H9 (cell line): Measurements from ENCODE around the gene CPLX4. TPM values are rescaled to one million over a fixed set of nuclear protein-coding genes. Genes with fewer than 3 reads are reported as not detected.

Experiments used
- DNase-seq: peaks from one replicate; pipeline ENCODE4 v3.0.0-alpha.2; 2017
- H2AFZ ChIP-seq: one replicate; pipeline ENCODE4 v1.6.1; 2013; ENCODE audit warnings: mild to moderate bottlenecking, low read length, control low read depth, moderate library complexity
- H2AK5ac ChIP-seq: 2 replicates; pipeline ENCODE4 v1.6.1; 2013; ENCODE audit warnings: low read length, control low read depth, mixed read lengths; ENCODE audit not compliant: insufficient read length
- H2BK120ac ChIP-seq: one replicate; pipeline ENCODE4 v1.6.1; 2013; ENCODE audit warnings: low read depth, mild to moderate bottlenecking, low read length, control low read depth, inconsistent platforms; ENCODE audit not compliant: poor library complexity, severe bottlenecking
- H2BK12ac ChIP-seq: 2 replicates; pipeline ENCODE4 v1.6.1; 2013; ENCODE audit warnings: low read length, control low read depth, mixed read lengths, low read depth; ENCODE audit not compliant: insufficient read length
- H2BK15ac ChIP-seq: 2 replicates; pipeline ENCODE4 v1.6.1; 2013; ENCODE audit warnings: low read depth, low read length, control low read depth
- H2BK20ac ChIP-seq: one replicate; pipeline ENCODE4 v1.6.1; 2013; ENCODE audit warnings: low read depth, mild to moderate bottlenecking, low read length, control low read depth, inconsistent platforms; ENCODE audit not compliant: poor library complexity, severe bottlenecking
- H2BK5ac ChIP-seq: 2 replicates; pipeline ENCODE4 v1.6.1; 2013; ENCODE audit warnings: low read length, control low read depth, mixed read lengths; ENCODE audit not compliant: insufficient read length
- H3K14ac ChIP-seq: 2 replicates; pipeline ENCODE4 v1.6.1; 2013; ENCODE audit warnings: low read length, control low read depth; ENCODE audit not compliant: insufficient read depth
- H3K18ac ChIP-seq: 2 replicates; pipeline ENCODE4 v1.6.1; 2013; ENCODE audit warnings: low read depth, mild to moderate bottlenecking, mixed read lengths, low read length, control low read depth; ENCODE audit not compliant: insufficient read length
- H3K23ac ChIP-seq: 2 replicates; pipeline ENCODE4 v1.6.1; 2013; ENCODE audit warnings: low read length, control low read depth, mixed read lengths, low read depth; ENCODE audit not compliant: insufficient read length
- H3K23me2 ChIP-seq: 2 replicates; pipeline ENCODE4 v1.6.1; 2013; ENCODE audit warnings: low read depth, mild to moderate bottlenecking, mixed read lengths, low read length, control low read depth; ENCODE audit not compliant: insufficient read length, poor library complexity, severe bottlenecking
- H3K27ac ChIP-seq: 2 replicates; pipeline ENCODE4 v1.5.1; 2013; ENCODE audit warnings: low read length, control low read depth, mixed read lengths, low read depth; ENCODE audit not compliant: insufficient read length
- H3K27me3 ChIP-seq: 2 replicates; pipeline ENCODE4 v1.6.1; 2013; ENCODE audit warnings: low read length, control low read depth, inconsistent platforms; ENCODE audit not compliant: insufficient read depth
- H3K4ac ChIP-seq: 2 replicates; pipeline ENCODE4 v1.6.1; 2013; ENCODE audit warnings: low read depth, mild to moderate bottlenecking, control low read depth, inconsistent platforms, low read length, moderate library complexity
- H3K4me1 ChIP-seq: 2 replicates; pipeline ENCODE4 v1.6.1; 2013; ENCODE audit warnings: low read length, control low read depth, inconsistent platforms; ENCODE audit not compliant: insufficient read depth
- H3K4me2 ChIP-seq: 2 replicates; pipeline ENCODE4 v1.6.1; 2013; ENCODE audit warnings: low read length, control low read depth, mixed read lengths; ENCODE audit not compliant: insufficient read length, insufficient read depth
- H3K56ac ChIP-seq: 2 replicates; pipeline ENCODE4 v1.6.1; 2013; ENCODE audit warnings: low read depth, mild to moderate bottlenecking, mixed read lengths, low read length, control low read depth; ENCODE audit not compliant: insufficient read length
- H3K79me1 ChIP-seq: 2 replicates; pipeline ENCODE4 v1.6.1; 2013; ENCODE audit warnings: low read depth, mild to moderate bottlenecking, moderate library complexity, low read length, control low read depth, inconsistent platforms; ENCODE audit not compliant: insufficient read depth, poor library complexity, severe bottlenecking
- H3K79me2 ChIP-seq: 2 replicates; pipeline ENCODE4 v1.6.1; 2013; ENCODE audit warnings: low read length, control low read depth, inconsistent platforms; ENCODE audit not compliant: insufficient read depth
- H3K9ac ChIP-seq: 2 replicates; pipeline ENCODE4 v1.6.1; 2013; ENCODE audit warnings: low read length, control low read depth, mixed read lengths; ENCODE audit not compliant: insufficient read length; ENCODE audit errors: extremely low read depth
- H3K9me3 ChIP-seq: one replicate; pipeline ENCODE4 v1.6.1; 2013; ENCODE audit warnings: low read depth, low read length, inconsistent platforms; ENCODE audit not compliant: control insufficient read depth
- H3T11ph ChIP-seq: one replicate; pipeline ENCODE4 v1.6.1; 2013; ENCODE audit warnings: mild to moderate bottlenecking, low read length, control low read depth, inconsistent platforms
- H4K20me1 ChIP-seq: one replicate; pipeline ENCODE4 v1.6.1; 2013; ENCODE audit not compliant: control insufficient read depth, insufficient read length, insufficient read depth
- H4K5ac ChIP-seq: 2 replicates; pipeline ENCODE4 v1.6.1; 2013; ENCODE audit warnings: low read depth, mild to moderate bottlenecking, mixed read lengths, low read length, control low read depth; ENCODE audit not compliant: insufficient read length
- H4K8ac ChIP-seq: replicated peaks from 2 replicates; pipeline ENCODE4 v1.6.1; 2013; ENCODE audit warnings: low read length, control low read depth, mixed read lengths, low read depth; ENCODE audit not compliant: insufficient read length
- H4K91ac ChIP-seq: 2 replicates; pipeline ENCODE4 v1.6.1; 2013; ENCODE audit warnings: low read depth, mild to moderate bottlenecking, moderate library complexity, mixed read lengths, low read length, control low read depth; ENCODE audit not compliant: insufficient read length
- H3K27ac Mint-ChIP-seq, 3 experiments: 2 replicates in 2 of 3; 3 replicates in 1 of 3; pipeline ENCODE4 v1.8.0; 2020 to 2021; ENCODE audit warnings: mixed read lengths in 3 of 3, mild to moderate bottlenecking in 1 of 3, moderate library complexity in 1 of 3
- H3K27me3 Mint-ChIP-seq: 2 replicates; pipeline ENCODE4 v1.8.0; 2021; ENCODE audit warnings: low read depth, mild to moderate bottlenecking, moderate library complexity, mixed read lengths
- H3K36me3 Mint-ChIP-seq, 3 experiments: 2 replicates in 2 of 3; 3 replicates in 1 of 3; pipeline ENCODE4 v1.8.0; 2020 to 2021; ENCODE audit warnings: low read depth in 3 of 3, mixed read lengths in 3 of 3; ENCODE audit not compliant: insufficient read depth in 1 of 3
- H3K4me1 Mint-ChIP-seq, 2 experiments: 2 replicates each; pipeline ENCODE4 v1.8.0; 2020; ENCODE audit warnings: mixed read lengths in 2 of 2
- H3K4me3 Mint-ChIP-seq, 2 experiments: 2 replicates in 1 of 2; 3 replicates in 1 of 2; pipeline ENCODE4 v1.8.0; 2020 to 2021; ENCODE audit warnings: mild to moderate bottlenecking in 2 of 2, mixed read lengths in 2 of 2, moderate library complexity in 1 of 2
- H3K9me3 Mint-ChIP-seq, 2 experiments: 2 replicates in 1 of 2; 3 replicates in 1 of 2; pipeline ENCODE4 v1.8.0; 2020; ENCODE audit warnings: mild to moderate bottlenecking in 2 of 2, mixed read lengths in 2 of 2, moderate library complexity in 1 of 2
- CTCF ChIP-seq: fragments of 200-600 bp; sonication (generic); conservative IDR thresholded peaks from 3 replicates; pipeline ENCODE4 v1.8.0; 2021; ENCODE audit warnings: antibody characterized with exemption, mild to moderate bottlenecking
- WGBS: extraction: QIAGEN DNeasy Blood & Tissue Kit; methylation state at CpG from one replicate; pipeline ENCODE4 v1.1.7; 2013; ENCODE audit warnings: missing lambda C conversion rate, low lambda C conversion rate, mixed read lengths; ENCODE audit not compliant: insufficient read length; ENCODE audit errors: extremely low coverage; 5-methylcytosine and 5-hydroxymethylcytosine counted together
- total RNA-seq: library from RNA; stranded (reverse); gene quantifications from 2 replicates; pipeline ENCODE4 v1.2.1, GENCODE V29; 2021

The CPLX4 gene
- total RNA-seq, 1 experiment from 2014 or later = not detected

DNA sequence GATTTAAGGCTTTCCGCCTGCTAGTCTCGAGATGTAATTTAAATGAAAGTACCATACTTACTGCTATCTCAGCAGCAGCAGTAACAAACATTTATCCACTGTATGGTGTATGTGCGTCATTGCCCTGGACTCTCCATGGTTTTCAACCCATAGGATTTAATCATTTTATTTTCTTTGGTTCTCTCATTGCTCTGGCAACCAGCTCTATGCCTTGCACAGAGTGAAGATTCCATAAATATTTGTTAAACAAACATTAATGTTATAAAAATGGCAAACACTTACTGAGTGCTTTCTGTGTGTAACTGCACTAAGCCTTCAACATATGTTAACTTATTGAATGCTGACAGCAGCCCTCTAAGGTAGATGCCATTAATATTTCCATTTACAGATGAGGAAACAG, 41.9 kb upstream of the CPLX4 start:
- no peak overlapping the region for H3K4me2 ChIP-seq
- no peak overlapping the region for H2BK120ac ChIP-seq
- no peak overlapping the region for H3T11ph ChIP-seq
- H2BK5ac ChIP-seq = no peak overlapping the region
- Mint-ChIP-seq H3K4me3 (peak overlapping the region in 1 of 2 experiments; percentile 9; a peak in 1 of 5 replicates), H3K36me3 (peaks cover 6 to 12% (median 7%) of the 10 kb centered on the region in 3 experiments), H3K27ac (no peak overlapping the region), H3K27me3 (peaks cover 37% of the 10 kb centered on the region), H3K4me1 (peaks cover 11 to 12% of the 10 kb centered on the region in 2 experiments), H3K9me3 (peaks cover 0 to 2% of the 10 kb centered on the region in 2 experiments; a peak in 1 of 5 replicates)
- H3K27me3 ChIP-seq = no peaks in the 10 kb centered on the region
- no peak overlapping the region for H3K4ac ChIP-seq
- WGBS = no CpG with 5 or more reads among the region's 3 CpGs
- H3K56ac ChIP-seq = no peak overlapping the region
- no peak for TF ChIP-seq CTCF
- H4K8ac ChIP-seq = no peak overlapping the region
- DNase-seq = no peak
- no peaks in the 10 kb centered on the region; the same call in 1 of the 2 replicates for H3K79me2 ChIP-seq
- no peaks in the 10 kb centered on the region for H3K4me1 ChIP-seq
- H3K23ac ChIP-seq = no peak overlapping the region
- no peaks in the 10 kb centered on the region for H3K9me3 ChIP-seq
- H4K91ac ChIP-seq = no peak overlapping the region
- peaks cover 5% of the 10 kb centered on the region for H3K79me1 ChIP-seq
- no peak overlapping the region for H2AK5ac ChIP-seq
- H3K14ac ChIP-seq = no peak overlapping the region
- H2BK12ac ChIP-seq = no peak overlapping the region
- H3K18ac ChIP-seq = no peak overlapping the region
- H2AFZ ChIP-seq = no peak overlapping the region
- no peak overlapping the region for H3K27ac ChIP-seq
- H4K5ac ChIP-seq = no peak overlapping the region
- no peaks in the 10 kb centered on the region for H4K20me1 ChIP-seq
- no peak overlapping the region for H3K9ac ChIP-seq
- H3K23me2 ChIP-seq = peaks cover 4% of the 10 kb centered on the region
- no peak overlapping the region for H2BK20ac ChIP-seq
- H2BK15ac ChIP-seq = no peak overlapping the region
